Suppressor macrophage (primary cell): ENCODE results near the gene NDUFV1.
"Not testable (repeated sequence)": the region's sequence is repeated elsewhere in the genome, so short reads cannot be mapped to it uniquely, and the experiment has no call there.

Experiments
- DNase-seq, 4 experiments: peaks; one replicate each; pipeline ENCODE4 v3.0.0-alpha.2; 2020 to 2022

Gene NDUFV1

DNA sequence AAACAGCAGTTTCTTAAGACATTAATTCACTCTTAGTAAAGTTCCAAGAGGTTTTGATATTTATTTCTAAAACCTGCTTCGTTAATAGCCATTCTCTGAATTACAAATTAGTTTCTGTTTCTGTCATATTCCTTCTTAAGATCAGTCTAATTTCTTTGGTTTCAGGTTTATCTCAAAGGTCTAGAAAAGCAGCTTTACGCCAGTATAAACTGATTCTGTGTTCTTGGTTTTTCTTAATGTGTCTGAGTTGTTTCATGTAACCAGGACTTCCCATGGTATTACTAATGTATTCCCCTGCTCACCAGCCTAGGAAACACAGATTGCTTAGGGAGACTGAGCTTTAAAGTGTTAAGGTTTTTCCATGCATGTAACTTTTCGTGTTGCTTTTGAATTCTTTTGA, 50.6 kb downstream of the NDUFV1 start:
- no peak for DNase-seq

DNA sequence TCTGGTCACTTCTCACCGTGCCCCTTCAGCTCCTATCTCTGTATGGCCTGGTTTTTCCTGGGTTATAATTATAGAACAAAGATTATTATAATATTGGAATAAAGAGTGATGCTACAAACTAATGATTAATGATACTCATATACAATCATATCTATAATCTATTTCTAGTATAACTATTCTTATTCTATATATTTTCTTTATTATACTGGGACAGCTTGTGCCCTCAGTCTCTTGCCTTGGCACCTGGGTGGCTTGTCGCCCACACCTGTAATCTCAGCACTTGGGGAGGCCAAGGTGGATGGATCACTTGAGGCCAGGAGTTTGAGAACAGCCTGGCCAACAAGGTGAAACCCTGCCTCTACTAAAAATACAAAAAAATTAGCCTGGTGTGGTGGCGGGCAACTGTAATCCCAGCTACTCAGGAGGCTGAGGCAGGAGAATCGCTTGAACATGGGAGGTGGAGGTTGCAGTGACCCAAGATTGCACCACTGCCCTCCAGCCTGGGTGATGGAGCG, 53.0 kb downstream of the NDUFV1 start:
- DNase-seq: not testable (repeated sequence)

DNA sequence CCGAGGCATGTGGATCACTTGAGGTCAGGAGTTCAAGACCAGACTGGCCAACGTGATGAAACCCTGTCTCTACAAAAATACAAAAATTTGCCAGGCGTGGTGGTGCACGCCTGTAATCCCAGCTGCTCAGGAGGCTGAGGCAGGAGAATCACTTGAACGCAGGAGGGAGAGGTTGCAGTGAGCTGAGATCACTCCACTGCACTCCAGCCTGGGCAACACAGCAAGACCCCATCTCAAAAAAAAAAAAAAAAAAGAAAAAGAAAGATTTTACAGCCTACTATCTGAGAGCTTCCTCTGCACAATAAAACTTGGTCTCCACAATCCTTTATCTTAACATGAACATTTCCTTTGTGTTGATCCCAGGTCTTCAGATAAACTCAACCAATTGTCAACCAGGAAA, 54.0 kb downstream of the NDUFV1 start:
- not testable (repeated sequence) for DNase-seq
